Naive thymus-derived CD4-positive, alpha-beta T cell (primary cell): ENCODE measurements around the gene MPRIP. TPM values are rescaled to one million over a fixed set of nuclear protein-coding genes. Genes with fewer than 3 reads are reported as not detected.

Source experiments
- ATAC-seq: fragments of 150-1000 bp; cut with Tn5 transposase; 2 replicates; pipeline ENCODE4 v1.10.0; 2021; ENCODE audit warnings: mild to moderate bottlenecking, moderate library complexity
- CTCF ChIA-PET: fragments of 350-600 bp; sonication (Branson Sonifier 250); formaldehyde crosslinking; loops from one replicate; lab custom pipeline; 2021; ENCODE audit warnings: antibody characterized with exemption; lab: Charles Lee
- POLR2A ChIA-PET: fragments of 350-600 bp; sonication (Branson Sonifier 250); formaldehyde crosslinking; loops from one replicate; lab custom pipeline; 2021; ENCODE audit warnings: antibody characterized with exemption, inconsistent platforms; lab: Charles Lee
- DNase-seq, 9 donors: peaks; one replicate each; pipeline versions ENCODE4 v3.0.0 to v3.0.0-alpha.2; 2020 to 2022; ENCODE audit warnings: mixed read lengths in 1 of 9
- H3K27ac ChIP-seq: one replicate; pipeline ENCODE4 v1.7.0; 2013; ENCODE audit warnings: mild to moderate bottlenecking, low read depth, low read length, moderate library complexity
- H3K27me3 ChIP-seq, 2 donors: one replicate each; pipeline ENCODE4 v1.7.0; 2013; ENCODE audit warnings: low read length in 2 of 2, mild to moderate bottlenecking in 2 of 2, moderate library complexity in 2 of 2; ENCODE audit not compliant: control insufficient read depth in 2 of 2, insufficient read depth in 2 of 2
- H3K36me3 ChIP-seq, 3 experiments: 1 replicate in 2 of 3; 2 replicates in 1 of 3; pipeline ENCODE4 v1.7.0; 2013; ENCODE audit warnings: low read length in 3 of 3, mild to moderate bottlenecking in 3 of 3, moderate library complexity in 1 of 3; ENCODE audit not compliant: insufficient read depth in 3 of 3, control insufficient read depth in 2 of 3
- H3K4me1 ChIP-seq, 2 donors: one replicate each; pipeline ENCODE4 v1.7.0; 2013; ENCODE audit warnings: low read length in 2 of 2, mild to moderate bottlenecking in 2 of 2, moderate library complexity in 1 of 2; ENCODE audit not compliant: control insufficient read depth in 2 of 2, insufficient read depth in 2 of 2
- H3K4me3 ChIP-seq: 2 replicates; pipeline ENCODE4 v1.7.0; 2013; ENCODE audit warnings: mild to moderate bottlenecking, low read length
- H3K9me3 ChIP-seq, 3 experiments: 1 replicate in 2 of 3; 2 replicates in 1 of 3; pipeline ENCODE4 v1.7.0; 2013; ENCODE audit warnings: low read length in 3 of 3; ENCODE audit not compliant: control insufficient read depth in 2 of 3
- H3K27ac Mint-ChIP-seq, 9 donors: one replicate each; pipeline ENCODE4 v1.8.0; 2020 to 2022; ENCODE audit warnings: mixed read lengths in 9 of 9, mild to moderate bottlenecking in 8 of 9, moderate library complexity in 5 of 9, inconsistent platforms in 2 of 9
- H3K27me3 Mint-ChIP-seq, 5 donors: one replicate each; pipeline ENCODE4 v1.8.0; 2021 to 2022; ENCODE audit warnings: mixed read lengths in 5 of 5, mild to moderate bottlenecking in 1 of 5
- H3K36me3 Mint-ChIP-seq, 5 donors: one replicate each; pipeline ENCODE4 v1.8.0; 2020 to 2022; ENCODE audit warnings: mixed read lengths in 5 of 5, mild to moderate bottlenecking in 3 of 5, inconsistent platforms in 1 of 5
- H3K4me1 Mint-ChIP-seq, 7 donors: one replicate each; pipeline ENCODE4 v1.8.0; 2020 to 2022; ENCODE audit warnings: mixed read lengths in 7 of 7, mild to moderate bottlenecking in 3 of 7, inconsistent platforms in 1 of 7
- H3K4me3 Mint-ChIP-seq, 10 donors: one replicate each; pipeline ENCODE4 v1.8.0; 2020 to 2022; ENCODE audit warnings: mild to moderate bottlenecking in 10 of 10, mixed read lengths in 10 of 10, moderate library complexity in 6 of 10, inconsistent platforms in 2 of 10
- H3K9me3 Mint-ChIP-seq, 11 donors: one replicate each; pipeline ENCODE4 v1.8.0; 2020 to 2022; ENCODE audit warnings: mixed read lengths in 11 of 11, mild to moderate bottlenecking in 4 of 11, inconsistent platforms in 1 of 11, moderate library complexity in 1 of 11
- intact Hi-C, 2 donors: fragments of 100-400 bp; cut with micrococcal nuclease; formaldehyde crosslinking; loops; one replicate each; pipeline ENCODE4 v1.15.1; 2023
- polyA plus RNA-seq, 2 donors: library from polyadenylated mRNA; unstranded; fragments of 300-500 nt; fragmentation: Illumina TruSeq; gene quantifications; one replicate each; pipeline ENCODE4 v1.2.3, GENCODE V29; 2021
- total RNA-seq, 6 experiments: library from RNA in 5 of 6; stranded (reverse) in 5 of 6; gene quantifications; 1 replicate in 5 of 6; 2 replicates in 1 of 6; pipeline ENCODE4 v1.2.3 and lab custom pipeline; 2021 to 2026

The MPRIP gene
- total and polyA plus RNA-seq, 7 experiments from 2014 or later: 18.6 to 259 (median 196) TPM

DNA sequence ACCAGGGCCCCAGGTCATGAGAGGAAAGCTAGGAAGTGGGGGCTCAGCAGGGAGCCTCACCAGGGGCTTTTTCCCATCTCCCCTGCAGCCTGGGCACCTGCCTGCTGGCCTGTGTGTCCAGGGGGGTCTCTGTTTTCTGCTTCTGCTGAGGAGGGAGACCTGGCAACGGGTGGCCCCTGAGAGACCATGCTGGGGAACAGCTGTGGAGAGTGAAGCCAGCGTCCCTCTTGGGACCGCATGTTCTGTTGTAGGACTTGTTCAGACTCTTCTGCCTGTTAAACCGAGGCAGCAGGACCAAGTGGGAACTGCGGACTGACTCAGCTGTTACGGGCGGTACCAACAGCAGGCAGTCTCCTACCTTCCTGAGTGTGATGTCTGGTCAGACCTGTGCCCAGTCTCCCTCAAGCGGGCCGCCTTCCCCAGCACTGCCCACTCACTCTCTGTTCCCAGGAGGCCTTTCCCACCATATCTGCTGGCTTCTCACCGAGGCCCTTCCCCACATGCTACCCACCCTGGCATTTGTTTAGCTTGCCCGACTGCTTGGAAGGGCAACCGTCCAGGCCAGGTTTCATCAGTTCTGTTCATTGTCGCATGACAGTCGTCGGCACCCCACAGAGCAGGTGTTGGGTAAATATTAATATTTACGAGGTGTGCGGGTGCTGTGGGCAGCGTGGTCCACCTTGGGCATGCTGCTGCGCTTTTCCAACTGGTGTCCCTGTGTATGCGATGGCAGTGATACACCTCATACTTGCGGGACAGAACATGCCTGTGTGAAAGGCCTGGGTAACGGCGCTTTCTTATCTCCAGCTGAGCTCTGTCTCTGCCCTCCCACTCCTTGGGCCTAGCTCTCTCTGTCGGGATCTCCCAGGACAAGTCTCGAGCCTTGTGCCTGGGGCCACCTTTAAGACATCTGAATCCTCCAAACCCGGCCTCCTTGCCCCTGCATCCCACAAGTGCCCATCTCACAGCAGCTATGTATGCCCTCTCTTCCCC is 69.4 kb downstream of the MPRIP start:
- H3K4me1 ChIP-seq: peaks cover 39 to 45% of the 10 kb centered on the region in 2 donors
- DNase-seq (no peak), ATAC-seq (no peak)
- no peaks in the 10 kb centered on the region for H3K27me3 Mint-ChIP-seq
- no peak overlapping the region for H3K27ac ChIP-seq
- peaks cover 0 to 2% (median 0%) of the 10 kb centered on the region in 11 donors for H3K9me3 Mint-ChIP-seq
- no peaks in the 10 kb centered on the region for H3K9me3 ChIP-seq
- no peak overlapping the region for H3K4me3 ChIP-seq
- peak overlapping the region in 3 of 9 donors; percentile 55 to 79 (median 65) for H3K27ac Mint-ChIP-seq
- H3K27me3 ChIP-seq: no peaks in the 10 kb centered on the region
- H3K36me3 Mint-ChIP-seq: no peaks in the 10 kb centered on the region
- ChIA-PET POLR2A (interaction anchor here (0.7 to 2.3 kb wide), 2 partner anchors 8 to 9 kb away, joined by 3 to 9 read pairs; no protein-coding TSS in a partner anchor), CTCF (no interaction called here)
- H3K4me3 Mint-ChIP-seq: no peak overlapping the region
- H3K4me1 Mint-ChIP-seq: peaks cover 60 to 89% (median 80%) of the 10 kb centered on the region in 7 donors
- no peaks in the 10 kb centered on the region for H3K36me3 ChIP-seq
- intact Hi-C loops: loop anchor here in 1 of 2 donors (10.0 kb wide), 1 partner anchor 67 kb away; the partner anchor contains the start of gene MPRIP

GRCh38 chr17:17112628-17113200 is 70.5 kb downstream of the MPRIP start:
- no peaks in the 10 kb centered on the region for H3K27me3 Mint-ChIP-seq
- POLR2A ChIA-PET: no interaction called here
- intact Hi-C loops: loop anchor here in 1 of 2 donors (10.0 kb wide), 1 partner anchor 68 kb away; the partner anchor contains the start of gene MPRIP

DNA sequence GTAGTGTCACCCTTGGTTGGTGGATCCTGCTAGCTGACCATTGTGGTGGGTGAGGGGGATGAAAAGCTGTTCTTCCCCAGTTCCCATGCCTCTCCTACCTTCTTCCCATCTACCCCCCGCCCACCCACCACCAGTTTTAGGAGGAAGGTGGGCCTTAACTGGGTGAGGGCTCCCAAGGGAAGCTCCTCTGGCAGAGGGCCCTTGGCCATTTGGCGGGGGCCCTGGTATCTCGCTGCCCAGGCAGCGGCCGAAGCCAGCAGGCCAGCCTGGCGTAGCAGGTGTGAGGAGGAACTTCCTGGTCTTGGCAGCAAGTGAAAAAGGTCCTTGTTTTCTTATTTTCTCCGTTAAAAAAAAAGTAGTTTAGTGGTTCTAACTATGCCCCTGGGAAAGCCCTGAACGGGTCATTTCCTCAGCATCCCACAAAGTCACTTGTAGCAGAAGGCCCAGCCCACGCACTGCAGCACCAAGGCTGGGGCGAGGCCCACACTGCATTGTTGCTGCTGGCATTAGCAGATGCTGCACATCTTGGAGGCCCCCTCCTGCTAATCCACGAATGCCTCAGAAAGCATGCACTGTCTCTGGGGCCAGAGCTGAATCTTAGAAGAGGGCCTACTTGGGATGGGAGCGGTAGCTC is 72.5 kb downstream of the MPRIP start:
- no peak overlapping the region for H3K27ac ChIP-seq
- ChIA-PET CTCF (interaction anchor here (0.6 kb wide), 1 partner anchor 260 kb away, joined by 3 read pairs; no protein-coding TSS in a partner anchor), POLR2A (no interaction called here)
- peaks cover 39 to 48% of the 10 kb centered on the region in 2 donors for H3K4me1 ChIP-seq
- intact Hi-C loops: loop anchor here in 1 of 2 donors (10.0 kb wide), 1 partner anchor 70 kb away; the partner anchor contains the start of gene MPRIP
- Mint-ChIP-seq H3K4me1 (peaks cover 55 to 88% (median 80%) of the 10 kb centered on the region in 7 donors), H3K27me3 (no peaks in the 10 kb centered on the region), H3K36me3 (peaks cover 0 to 4% (median 0%) of the 10 kb centered on the region in 5 donors), H3K9me3 (peaks cover 0 to 2% (median 0%) of the 10 kb centered on the region in 11 donors), H3K4me3 (peak overlapping the region in 3 of 10 donors; percentile 18 to 38 (median 29)), H3K27ac (peak overlapping the region in 7 of 9 donors; percentile 38 to 88 (median 57))
- no peaks in the 10 kb centered on the region for H3K36me3 ChIP-seq
- no peaks in the 10 kb centered on the region for H3K9me3 ChIP-seq
- DNase-seq: no peak
- no peak for ATAC-seq
- H3K4me3 ChIP-seq: no peak overlapping the region
- no peaks in the 10 kb centered on the region for H3K27me3 ChIP-seq

More at GRCh38 chr17:17112628-17113200, 70.5 kb downstream of the MPRIP start:
- Mint-ChIP-seq H3K27ac (peak overlapping the region in 2 of 9 donors; percentile 51 to 63), H3K4me1 (peaks cover 60 to 88% (median 80%) of the 10 kb centered on the region in 7 donors), H3K36me3 (peaks cover 0 to 4% (median 0%) of the 10 kb centered on the region in 5 donors), H3K9me3 (peaks cover 0 to 2% (median 0%) of the 10 kb centered on the region in 11 donors), H3K4me3 (no peak overlapping the region)
- CTCF ChIA-PET: no interaction called here
- Histone ChIP-seq H3K36me3 (no peaks in the 10 kb centered on the region), H3K9me3 (no peaks in the 10 kb centered on the region), H3K4me1 (peaks cover 38 to 45% of the 10 kb centered on the region in 2 donors), H3K27me3 (no peaks in the 10 kb centered on the region), H3K4me3 (no peak overlapping the region), H3K27ac (no peak overlapping the region)
- no peak for DNase-seq
- ATAC-seq: no peak

- H3K36me3 ChIP-seq: no peaks in the 10 kb centered on the region
- DNase-seq (no peak), ATAC-seq (no peak)
- peak overlapping the region in 6 of 9 donors; percentile 18 to 57 (median 44) for H3K27ac Mint-ChIP-seq
- intact Hi-C loops: loop anchor here in 1 of 2 donors (10.0 kb wide), 1 partner anchor 71 kb away; the partner anchor contains the start of gene MPRIP
- H3K4me1 ChIP-seq: peaks cover 39 to 47% of the 10 kb centered on the region in 2 donors
- H3K27me3 Mint-ChIP-seq: no peaks in the 10 kb centered on the region
- no peaks in the 10 kb centered on the region for H3K27me3 ChIP-seq
- CTCF ChIA-PET: interaction anchor here (1.1 kb wide), 1 partner anchor 64 kb away, joined by 3 read pairs; no protein-coding TSS in a partner anchor
- H3K9me3 ChIP-seq: no peaks in the 10 kb centered on the region
- H3K4me3 Mint-ChIP-seq: peak overlapping the region in 1 of 10 donors; percentile 32
- no peak overlapping the region for H3K4me3 ChIP-seq
- H3K27ac ChIP-seq: no peak overlapping the region
- peaks cover 0 to 2% (median 0%) of the 10 kb centered on the region in 11 donors for H3K9me3 Mint-ChIP-seq
- H3K36me3 Mint-ChIP-seq: peaks cover 0 to 4% (median 0%) of the 10 kb centered on the region in 5 donors
- POLR2A ChIA-PET: no interaction called here
- peaks cover 50 to 88% (median 80%) of the 10 kb centered on the region in 7 donors for H3K4me1 Mint-ChIP-seq
Observed at GRCh38 chr17:17115620-17116019, 73.4 kb downstream of the MPRIP start.

DNA sequence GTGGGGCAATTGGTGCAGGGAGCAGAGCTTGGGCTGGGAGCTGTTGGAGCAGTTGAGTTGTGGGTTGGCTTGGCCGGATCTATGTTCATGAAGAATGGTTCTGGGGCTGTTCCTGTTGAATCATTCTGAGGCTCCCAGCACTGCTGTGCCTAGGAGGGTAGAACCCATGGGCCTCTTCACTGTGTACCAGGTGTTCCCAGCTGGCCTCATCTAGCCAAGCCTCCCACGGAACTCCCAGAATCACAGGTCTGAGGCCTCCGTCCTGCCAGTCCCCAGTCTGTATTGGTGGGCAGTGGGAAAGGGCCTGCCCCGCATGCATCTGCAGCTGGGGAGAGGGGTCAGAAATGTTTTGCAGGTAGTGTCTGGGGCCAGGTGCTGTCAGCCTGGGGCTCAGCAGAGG is 74.1 kb downstream of the MPRIP start:
- Mint-ChIP-seq H3K4me1 (peaks cover 45 to 88% (median 81%) of the 10 kb centered on the region in 7 donors), H3K4me3 (no peak overlapping the region), H3K36me3 (peaks cover 0 to 4% (median 0%) of the 10 kb centered on the region in 5 donors), H3K27me3 (no peaks in the 10 kb centered on the region), H3K9me3 (peaks cover 0 to 2% (median 0%) of the 10 kb centered on the region in 11 donors), H3K27ac (peak overlapping the region in 6 of 9 donors; percentile 29 to 86 (median 44))
- H3K36me3 ChIP-seq: no peaks in the 10 kb centered on the region
- no peaks in the 10 kb centered on the region for H3K9me3 ChIP-seq
- intact Hi-C loops: loop anchor here in 1 of 2 donors (10.0 kb wide), 1 partner anchor 72 kb away; the partner anchor contains the start of gene MPRIP
- DNase-seq: no peak
- no peaks in the 10 kb centered on the region for H3K27me3 ChIP-seq
- ChIA-PET CTCF (interaction anchor here (1.1 kb wide), 1 partner anchor 65 kb away, joined by 3 read pairs; no protein-coding TSS in a partner anchor), POLR2A (no interaction called here)
- H3K4me1 ChIP-seq: peaks cover 43 to 51% of the 10 kb centered on the region in 2 donors
- no peak for ATAC-seq
- no peak overlapping the region for H3K27ac ChIP-seq
- no peak overlapping the region for H3K4me3 ChIP-seq
